OCI-LY3 (cell line): ENCODE measurements around the gene PCDH15.

Source experiments
- H2AFZ ChIP-seq: fragments of 200-600, 300-600 bp; shearing (Covaris generic); 2 replicates; pipeline ENCODE4 v1.6.0; 2014; ENCODE audit warnings: antibody characterized with exemption, low read depth, low read length
- H3K27ac ChIP-seq: fragments of 200-600, 300-600 bp; sonication (generic); 2 replicates; pipeline ENCODE4 v1.5.1; 2014; ENCODE audit warnings: mild to moderate bottlenecking, low read length, moderate library complexity, mixed read lengths
- H3K27me3 ChIP-seq: fragments of 200-600, 300-600 bp; sonication (generic); 2 replicates; pipeline ENCODE4 v1.6.1; 2014; ENCODE audit warnings: low read depth, low read length, mixed read lengths
- H3K36me3 ChIP-seq: fragments of 200-600, 300-600 bp; sonication (generic); replicated peaks from 2 replicates; pipeline ENCODE3; 2014; ENCODE audit warnings: low read depth, low read length, mixed read lengths
- H3K4me1 ChIP-seq: fragments of 300-600, 200-600 bp; sonication (generic); 2 replicates; pipeline ENCODE4 v1.6.1; 2014; ENCODE audit warnings: low read length, mixed read lengths
- H3K4me2 ChIP-seq: fragments of 200-600, 300-600 bp; sonication (generic); 2 replicates; pipeline ENCODE4 v1.6.1; 2014; ENCODE audit warnings: low read length, mixed read lengths
- H3K4me3 ChIP-seq: fragments of 300-600, 200-600 bp; sonication (generic); 2 replicates; pipeline ENCODE4 v1.5.1; 2014; ENCODE audit warnings: antibody characterized with exemption, mild to moderate bottlenecking, low read length, moderate library complexity
- H3K79me2 ChIP-seq: fragments of 300-600, 200-600 bp; shearing (Covaris generic); 2 replicates; pipeline ENCODE4 v1.6.1; 2014; ENCODE audit warnings: mild to moderate bottlenecking, low read length, mixed read lengths
- H3K9ac ChIP-seq: fragments of 300-600, 200-600 bp; shearing (Covaris generic); 2 replicates; pipeline ENCODE4 v1.6.0; 2014; ENCODE audit warnings: mild to moderate bottlenecking, low read length, moderate library complexity
- H3K9me3 ChIP-seq: fragments of 200-600, 300-600 bp; shearing (Covaris generic); 2 replicates; pipeline ENCODE4 v1.6.1; 2014; ENCODE audit warnings: low read length, mixed read lengths; ENCODE audit not compliant: insufficient read depth
- H4K20me1 ChIP-seq: fragments of 200-600, 300-600 bp; sonication (generic); 2 replicates; pipeline ENCODE4 v1.6.1; 2016; ENCODE audit warnings: low read length, mixed read lengths; ENCODE audit not compliant: insufficient read depth
- CTCF ChIP-seq: fragments of 200-600, 300-600 bp; sonication (generic); IDR thresholded peaks from 2 replicates; pipeline ENCODE4 v1.5.1; 2014; ENCODE audit warnings: antibody characterized with exemption, low read length, low read depth
- EZH2phosphoT487 ChIP-seq: fragments of 200-600 bp; shearing (Covaris generic); IDR thresholded peaks from 2 replicates; pipeline ENCODE4 v1.6.1; 2018; ENCODE audit warnings: antibody characterized with exemption, mixed run types, low read depth

The PCDH15 gene

DNA sequence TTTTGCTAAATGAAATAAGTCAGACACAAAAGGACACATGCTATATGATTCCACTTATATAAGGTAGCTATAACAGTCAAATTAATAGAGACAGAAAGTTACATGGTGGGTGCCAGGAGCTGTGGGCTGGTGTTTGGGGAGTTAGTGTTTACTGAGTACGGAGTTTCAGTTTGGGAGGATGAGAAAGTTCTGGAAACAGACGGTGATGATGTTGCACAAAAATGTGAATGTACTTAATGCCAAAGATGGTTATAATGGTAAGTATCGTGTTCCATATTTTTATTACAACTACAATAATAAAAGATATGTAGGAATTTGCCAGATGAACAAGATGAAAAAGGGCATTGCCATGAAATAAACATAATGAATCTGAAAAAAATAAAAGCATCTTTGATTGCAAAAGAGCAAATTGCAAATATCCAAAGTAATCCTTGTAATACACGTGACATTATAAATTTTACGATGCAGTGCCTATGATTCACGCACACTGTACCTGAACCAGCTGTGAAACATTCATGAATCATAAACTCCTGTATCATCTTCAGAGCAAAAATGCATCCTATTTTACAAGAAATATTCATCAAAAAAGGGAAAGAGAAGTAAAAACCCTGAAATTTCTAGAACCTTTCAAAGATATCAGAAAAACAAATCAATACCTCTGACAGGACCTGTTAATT, 676.7 kb downstream of the PCDH15 start:
- Histone ChIP-seq H3K4me3 (no peak overlapping the region), H3K4me2 (no peak overlapping the region), H4K20me1 (no peaks in the 10 kb centered on the region), H2AFZ (no peak overlapping the region), H3K4me1 (no peaks in the 10 kb centered on the region), H3K27me3 (no peaks in the 10 kb centered on the region), H3K9ac (no peak overlapping the region), H3K27ac (no peak overlapping the region), H3K79me2 (no peaks in the 10 kb centered on the region), H3K36me3 (no peaks in the 10 kb centered on the region), H3K9me3 (no peaks in the 10 kb centered on the region)
- TF ChIP-seq EZH2phosphoT487 (no peak), CTCF (no peak)

DNA sequence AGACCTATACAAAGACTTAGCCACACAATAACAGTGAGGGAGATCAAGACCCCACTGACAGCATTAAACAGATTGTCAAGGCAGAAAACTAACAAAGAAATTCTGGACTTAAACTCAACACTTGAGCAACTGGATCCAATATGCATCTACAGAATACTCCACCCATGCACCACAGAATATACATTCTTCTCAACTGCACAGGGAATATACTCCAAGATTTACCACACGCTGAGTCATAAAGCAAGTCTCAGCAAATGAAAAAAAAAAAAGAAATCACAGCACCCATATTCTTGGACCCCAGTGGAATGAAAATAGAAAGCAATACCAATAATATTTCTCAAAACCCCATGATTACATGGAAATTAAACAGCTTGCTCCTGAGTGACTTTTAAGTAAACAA, 680.2 kb downstream of the PCDH15 start:
- Histone ChIP-seq H3K27me3 (no peaks in the 10 kb centered on the region), H4K20me1 (no peaks in the 10 kb centered on the region), H3K4me3 (no peak overlapping the region), H3K4me1 (no peaks in the 10 kb centered on the region), H3K36me3 (no peaks in the 10 kb centered on the region), H3K79me2 (no peaks in the 10 kb centered on the region), H3K9me3 (no peaks in the 10 kb centered on the region), H3K4me2 (no peak overlapping the region), H3K9ac (no peak overlapping the region), H2AFZ (no peak overlapping the region), H3K27ac (no peak overlapping the region)
- TF ChIP-seq EZH2phosphoT487: no peak
- no peak for TF ChIP-seq CTCF

DNA sequence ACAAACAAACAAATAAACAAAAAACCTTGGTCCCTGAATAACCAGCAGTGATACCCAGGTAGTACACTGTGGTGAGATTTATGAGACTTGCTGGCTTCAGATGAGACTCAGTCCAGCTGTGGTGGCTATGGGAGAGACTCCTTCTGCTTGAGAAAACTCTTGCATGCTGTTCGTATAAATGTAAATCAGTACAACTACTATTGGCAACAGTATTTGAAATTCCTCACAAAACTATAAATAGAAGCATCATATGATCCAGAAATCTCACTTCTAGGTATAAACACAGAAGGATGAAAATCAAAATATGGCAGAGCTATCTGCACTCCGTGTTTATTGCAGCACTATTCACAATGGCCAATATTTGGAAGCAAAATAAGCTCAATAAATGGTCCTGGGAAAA, 692.1 kb downstream of the PCDH15 start:
- H3K79me2 ChIP-seq: no peaks in the 10 kb centered on the region
- H4K20me1 ChIP-seq: no peaks in the 10 kb centered on the region
- no peak overlapping the region for H3K4me3 ChIP-seq
- H3K27ac ChIP-seq: no peak overlapping the region
- TF ChIP-seq EZH2phosphoT487: no peak
- no peak for TF ChIP-seq CTCF
- H3K9me3 ChIP-seq: no peaks in the 10 kb centered on the region
- H3K9ac ChIP-seq: no peak overlapping the region
- H3K4me2 ChIP-seq: no peak overlapping the region
- H3K4me1 ChIP-seq: no peaks in the 10 kb centered on the region
- H2AFZ ChIP-seq: no peak overlapping the region
- H3K36me3 ChIP-seq: no peaks in the 10 kb centered on the region
- H3K27me3 ChIP-seq: no peaks in the 10 kb centered on the region

DNA sequence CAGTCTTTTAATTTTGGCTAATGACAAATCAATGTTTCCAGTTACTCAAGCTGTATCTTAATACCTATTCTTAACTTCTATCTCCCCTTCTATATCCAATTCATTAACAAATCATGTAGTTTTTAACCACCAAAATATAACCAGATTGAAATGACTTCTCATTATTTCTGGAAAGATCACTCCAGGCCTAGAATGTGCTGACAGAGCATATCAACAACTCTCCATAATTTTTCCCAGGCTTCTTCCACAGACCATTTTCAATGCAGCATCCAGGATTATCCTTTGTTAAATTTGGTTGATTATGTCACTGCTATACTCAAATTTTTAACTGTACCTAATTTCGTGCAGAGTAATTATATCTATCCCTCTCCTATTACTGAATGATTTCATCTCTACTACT, 704.1 kb downstream of the PCDH15 start:
- Histone ChIP-seq H3K4me3 (no peak overlapping the region), H3K9me3 (no peaks in the 10 kb centered on the region), H2AFZ (no peak overlapping the region), H3K4me2 (no peak overlapping the region), H3K27ac (no peak overlapping the region), H3K36me3 (no peaks in the 10 kb centered on the region), H3K9ac (no peak overlapping the region), H4K20me1 (no peaks in the 10 kb centered on the region), H3K4me1 (no peaks in the 10 kb centered on the region), H3K79me2 (no peaks in the 10 kb centered on the region), H3K27me3 (no peaks in the 10 kb centered on the region)
- TF ChIP-seq CTCF (no peak), EZH2phosphoT487 (no peak)
